Fibroblast of skin of left quadriceps (primary cell): ENCODE data around the gene VPS37C.
"Not testable (repeated sequence)": the region's sequence is repeated elsewhere in the genome, so short reads cannot be mapped to it uniquely, and the experiment has no call there.

ENCODE experiments used
- DNase-seq, 2 experiments: peaks; one replicate each; pipeline ENCODE4 v3.0.0-alpha.2; 2013; ENCODE audit warnings: low read depth in 2 of 2

The VPS37C gene

GRCh38 chr11:61174949-61175348 lies 13.7 kb upstream of the VPS37C start:
- DNase-seq = no peak

DNA sequence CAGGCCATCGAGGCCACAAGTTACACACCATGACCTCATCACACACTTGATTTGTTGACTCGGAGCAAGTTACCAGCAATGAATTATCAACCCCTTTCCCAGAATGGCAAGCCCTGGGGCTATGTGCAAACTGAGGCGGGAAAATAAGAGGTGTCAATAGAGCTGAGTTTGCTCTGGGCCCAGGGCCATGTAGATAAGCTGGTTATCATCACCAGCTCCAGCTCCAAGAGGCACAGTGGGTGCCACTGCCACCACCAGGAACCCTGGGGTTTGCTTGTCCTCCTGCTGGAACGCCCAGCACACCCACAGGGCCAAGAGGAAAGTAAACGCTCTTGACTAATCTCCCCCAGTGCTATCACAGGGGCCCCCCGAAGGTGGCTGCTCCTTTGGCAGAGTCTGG lies 13.0 kb upstream of the VPS37C start:
- DNase-seq = no peak

DNA sequence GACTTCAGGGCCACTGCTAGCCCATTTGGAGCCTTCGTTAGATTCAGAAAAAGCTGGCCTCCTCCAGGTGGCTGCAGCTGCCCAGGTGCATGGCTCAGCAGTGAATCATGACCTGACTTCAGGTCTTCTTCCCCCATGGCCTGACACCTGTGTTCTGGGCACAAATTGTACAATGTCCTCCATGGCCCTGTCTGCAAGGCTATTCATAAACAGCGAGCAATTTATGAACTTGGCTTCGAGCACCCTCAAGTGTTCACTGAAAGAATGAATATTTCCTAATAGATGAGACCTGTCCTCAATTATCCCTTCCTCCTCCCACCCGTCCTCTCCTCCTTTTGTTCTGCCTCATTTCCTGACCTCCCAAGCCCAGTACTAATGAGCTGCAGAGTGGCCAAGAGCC lies 12.2 kb upstream of the VPS37C start:
- peak in 1 of 2 experiments; percentile 8 for DNase-seq

DNA sequence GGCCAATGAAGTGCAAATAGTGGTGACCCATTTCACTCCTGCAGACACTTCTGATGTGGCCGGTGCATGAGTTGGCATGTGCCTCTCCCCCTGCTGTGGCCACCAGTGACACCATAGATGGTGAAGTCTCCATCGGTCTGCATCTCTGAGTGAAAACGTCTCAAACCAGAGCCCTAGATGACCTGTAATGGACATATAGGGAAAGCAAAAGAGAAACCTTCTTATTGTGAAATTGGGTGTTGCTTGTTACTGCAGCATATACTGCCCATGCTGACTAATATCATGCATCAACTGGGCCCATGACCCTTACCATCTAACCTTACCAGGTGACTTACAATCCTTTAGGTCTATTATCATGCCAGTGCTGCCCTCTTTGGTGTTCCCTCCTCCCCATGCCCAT lies 11.7 kb upstream of the VPS37C start:
- DNase-seq = no peak

GRCh38 chr11:61172356-61172755 lies 11.1 kb upstream of the VPS37C start:
- DNase-seq = no peak

DNA sequence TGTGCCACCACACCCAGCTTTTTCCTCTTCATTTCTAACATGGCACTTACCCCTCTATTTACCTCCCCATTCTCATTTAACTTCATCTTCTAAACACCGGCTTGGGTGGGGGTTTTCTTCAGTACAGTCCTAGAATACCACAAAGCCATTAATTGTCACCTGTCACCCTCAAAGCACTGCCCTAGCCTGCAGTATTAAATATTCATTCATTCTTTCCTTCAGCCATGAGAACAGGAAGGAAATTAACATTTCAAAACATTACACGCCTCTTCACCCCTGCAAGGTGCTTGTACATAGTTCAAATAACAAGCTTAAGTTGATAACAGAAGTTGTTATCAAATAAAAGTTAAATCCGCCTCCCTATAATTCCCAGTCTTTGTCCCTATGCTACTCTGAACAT lies 10.7 kb upstream of the VPS37C start:
- no peak for DNase-seq

GRCh38 chr11:61170566-61170965 lies 9.3 kb upstream of the VPS37C start:
- no peak for DNase-seq

GRCh38 chr11:61168800-61169199 lies 7.6 kb upstream of the VPS37C start:
- DNase-seq = no peak

GRCh38 chr11:61168042-61168688 lies 6.9 kb upstream of the VPS37C start:
- no peak for DNase-seq

DNA sequence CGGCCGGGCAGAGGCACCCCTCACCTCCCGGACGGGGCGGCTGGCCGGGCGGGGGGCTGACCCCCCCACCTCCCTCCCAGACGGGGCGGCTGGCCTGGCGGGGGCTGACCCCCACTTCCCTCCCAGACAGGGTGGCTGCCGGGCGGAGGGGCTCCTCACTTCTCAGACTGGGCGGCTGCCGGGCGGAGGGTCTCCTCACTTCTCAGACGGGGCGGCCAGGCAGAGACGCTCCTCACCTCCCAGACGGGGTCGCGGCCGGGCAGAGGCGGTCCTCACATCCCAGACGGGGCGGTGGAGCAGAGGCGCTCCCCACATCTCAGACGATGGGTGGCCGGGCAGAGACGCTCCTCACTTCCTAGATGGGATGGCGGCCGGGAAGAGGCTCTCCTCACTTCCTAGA lies 5.1 kb upstream of the VPS37C start:
- DNase-seq = not testable (repeated sequence)

DNA sequence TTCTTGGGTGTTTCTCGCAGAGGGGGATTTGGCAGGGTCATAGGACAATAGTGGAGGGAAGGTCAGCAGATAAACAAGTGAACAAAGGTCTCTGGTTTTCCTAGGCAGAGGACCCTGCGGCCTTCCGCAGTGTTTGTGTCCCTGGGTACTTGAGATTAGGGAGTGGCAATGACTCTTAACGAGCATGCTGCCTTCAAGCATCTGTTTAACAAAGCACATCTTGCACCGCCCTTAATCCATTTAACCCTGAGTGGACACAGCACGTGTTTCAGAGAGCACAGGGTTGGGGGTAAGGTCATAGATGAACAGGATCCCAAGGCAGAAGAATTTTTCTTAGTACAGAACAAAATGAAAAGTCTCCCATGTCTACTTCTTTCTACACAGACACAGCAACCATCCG lies 4.6 kb upstream of the VPS37C start:
- DNase-seq = not testable (repeated sequence)

GRCh38 chr11:61164606-61165424 lies 3.6 kb upstream of the VPS37C start:
- no peak for DNase-seq

DNA sequence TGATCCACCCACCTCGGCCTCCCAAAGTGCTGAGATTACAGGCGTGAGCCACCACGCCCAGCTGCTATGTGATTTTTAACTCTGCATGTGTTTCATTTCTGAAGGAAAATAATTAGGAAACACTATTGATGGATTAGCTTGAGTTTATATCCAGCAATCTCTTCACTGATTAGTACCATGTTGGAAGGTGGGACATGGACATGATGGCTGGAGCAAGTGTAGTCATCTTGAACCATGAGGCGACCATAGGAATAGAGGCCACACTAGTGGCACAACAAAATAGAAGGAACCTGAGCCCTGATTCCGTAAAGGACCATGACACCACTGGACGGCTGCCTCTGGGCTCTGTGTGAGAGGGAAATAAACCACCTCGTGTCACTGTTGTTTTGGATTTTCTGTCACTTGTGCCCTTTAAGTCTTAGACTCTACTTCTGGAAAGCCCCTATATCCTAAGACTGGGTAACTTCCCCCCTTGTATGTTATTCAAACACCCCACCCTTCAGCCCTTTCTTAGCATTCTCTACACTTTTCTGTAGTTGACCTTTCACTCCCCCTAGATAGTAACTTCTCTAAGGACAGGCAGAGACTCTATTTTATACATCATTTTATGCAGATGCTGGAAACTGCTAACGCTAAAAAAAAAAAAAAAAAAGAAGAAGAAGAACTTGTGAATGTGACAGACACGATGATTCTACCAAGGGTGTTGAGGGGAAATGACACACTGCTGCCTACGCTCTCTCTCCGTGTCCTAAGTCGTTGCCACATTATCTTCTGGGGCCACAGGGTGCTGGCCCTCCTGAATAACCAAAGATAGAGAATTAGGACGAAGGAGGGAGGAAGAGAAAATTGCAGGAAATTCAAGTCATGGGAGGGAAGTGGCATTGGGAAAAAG lies 2.7 kb upstream of the VPS37C start:
- no peak for DNase-seq

DNA sequence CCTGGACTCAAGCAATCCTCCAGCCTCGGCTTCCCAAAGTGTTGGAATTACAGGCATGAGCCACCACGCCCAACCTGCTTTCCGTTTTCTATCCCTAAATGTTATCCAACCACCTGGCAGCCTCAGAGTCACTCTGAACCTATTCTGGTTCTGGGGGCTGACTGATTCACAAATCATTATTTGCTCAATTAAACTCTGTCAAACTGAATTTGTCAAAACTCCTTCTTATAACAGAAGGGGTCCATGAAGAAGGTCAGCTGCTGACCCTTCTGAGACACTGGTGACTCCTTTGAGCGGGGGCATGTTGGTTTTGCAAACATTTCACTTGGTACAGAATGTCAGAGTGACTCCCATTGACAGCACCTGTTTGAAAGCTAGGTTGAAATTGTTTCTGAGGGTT lies 1.8 kb upstream of the VPS37C start:
- no peak for DNase-seq

DNA sequence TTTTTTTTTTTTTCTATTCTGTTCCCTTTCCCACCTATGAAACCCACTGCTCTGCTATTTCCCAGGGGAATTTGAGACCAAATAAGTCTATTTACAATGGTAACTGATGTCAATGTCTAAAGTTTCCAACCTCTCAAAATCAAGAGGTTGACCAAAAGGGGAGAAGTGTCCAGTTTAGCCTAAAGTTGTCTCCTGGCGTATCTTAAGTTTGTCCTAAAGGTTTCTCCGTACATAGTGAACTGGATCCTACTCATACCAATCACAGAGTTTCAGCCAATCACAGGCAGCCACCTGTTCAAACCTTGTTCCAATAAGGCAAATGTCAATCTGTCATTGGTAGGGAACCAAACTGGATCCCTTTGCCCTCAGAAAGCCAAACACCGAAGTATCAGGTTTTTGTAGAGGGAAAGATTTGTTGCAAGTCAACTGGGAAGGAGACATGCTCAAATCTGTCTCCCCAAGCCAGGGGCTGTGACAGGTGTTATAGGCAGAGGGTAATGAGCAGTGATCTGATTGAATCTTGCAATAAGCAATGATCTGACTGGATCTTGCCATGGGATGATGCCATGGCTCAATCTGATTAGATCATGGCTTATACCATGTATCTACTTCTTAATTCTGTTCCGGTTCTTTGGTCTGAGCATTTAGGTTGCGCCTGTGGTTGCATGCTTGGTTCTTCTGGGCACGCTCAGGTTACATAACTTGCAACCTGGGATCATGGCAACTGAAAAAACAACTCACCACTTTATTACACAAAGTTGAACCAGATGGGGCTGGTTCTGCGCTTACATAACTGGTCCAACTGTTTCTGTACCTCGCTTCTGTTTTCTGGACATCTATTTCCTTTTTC lies 1.1 kb upstream of the VPS37C start:
- no peak for DNase-seq

DNA sequence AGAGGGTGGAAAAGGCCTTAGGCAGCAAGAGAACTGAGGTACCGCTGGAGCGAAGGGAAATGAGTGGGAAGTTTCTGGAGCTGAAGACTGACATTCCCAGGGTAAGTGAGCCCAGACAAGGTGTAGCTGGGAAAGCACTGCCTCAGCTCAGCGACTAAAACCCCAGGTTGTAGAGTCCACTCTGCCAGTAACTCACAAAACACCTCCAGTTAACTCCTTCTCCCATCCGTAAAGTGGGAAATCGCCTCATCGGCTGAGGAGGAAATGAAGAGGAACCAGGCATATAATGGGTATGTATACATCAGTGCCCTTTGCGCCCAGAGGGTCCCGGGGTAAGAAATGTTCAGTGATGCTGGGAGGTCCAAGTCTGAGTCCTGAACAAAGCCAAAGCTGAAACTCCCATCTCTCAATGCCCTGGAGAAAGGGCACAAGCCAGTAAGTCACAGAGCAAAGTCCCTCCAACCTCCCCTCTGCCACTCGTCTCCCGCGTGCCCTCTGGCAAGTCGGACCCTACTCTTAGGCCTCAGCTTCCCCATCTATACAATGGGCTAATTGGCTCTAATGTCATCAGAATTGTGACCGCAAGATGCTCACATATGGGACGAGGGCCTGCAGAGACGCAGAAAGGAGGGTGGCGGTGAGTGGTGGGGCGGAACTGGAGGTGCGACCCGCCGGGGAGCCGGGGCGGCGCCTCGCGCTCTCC lies 588 bp downstream of the VPS37C start:
- no peak for DNase-seq

DNA sequence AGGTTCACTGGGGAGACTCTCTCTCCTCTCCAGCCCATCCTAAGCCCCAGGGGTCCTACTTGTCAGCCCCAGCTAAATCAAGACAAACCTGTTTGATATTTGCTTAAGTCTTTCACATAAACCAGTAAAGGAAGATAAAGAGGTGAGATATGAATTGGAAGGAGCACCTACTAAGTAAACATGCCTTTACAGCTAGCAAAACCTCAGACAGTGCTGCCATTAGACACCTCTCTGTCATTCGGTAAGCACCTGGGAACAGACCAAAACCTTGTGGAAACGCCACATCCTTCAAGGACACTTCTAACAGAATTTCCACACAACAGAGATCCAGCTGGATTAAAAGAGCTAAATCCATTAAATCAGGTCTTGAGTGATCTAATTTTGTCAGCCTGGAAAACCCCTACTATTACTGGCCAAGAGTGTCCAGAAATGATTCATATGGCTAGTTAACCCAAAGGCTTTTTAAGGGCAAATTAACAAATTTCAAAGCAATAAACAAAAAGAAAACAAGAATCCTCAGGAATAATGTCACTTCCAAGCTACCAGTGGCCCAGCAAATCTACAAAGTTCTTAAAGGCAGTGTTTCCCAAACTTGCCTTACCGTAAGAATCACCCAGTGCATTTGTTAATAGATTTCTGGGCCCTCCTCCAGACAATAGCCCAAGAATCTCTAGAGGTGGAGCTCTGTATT lies 2.4 kb downstream of the VPS37C start:
- DNase-seq = peak in 1 of 2 experiments; percentile 6

- no peak for DNase-seq
Observed at GRCh38 chr11:61157743-61158142, 3.5 kb downstream of the VPS37C start.

DNA sequence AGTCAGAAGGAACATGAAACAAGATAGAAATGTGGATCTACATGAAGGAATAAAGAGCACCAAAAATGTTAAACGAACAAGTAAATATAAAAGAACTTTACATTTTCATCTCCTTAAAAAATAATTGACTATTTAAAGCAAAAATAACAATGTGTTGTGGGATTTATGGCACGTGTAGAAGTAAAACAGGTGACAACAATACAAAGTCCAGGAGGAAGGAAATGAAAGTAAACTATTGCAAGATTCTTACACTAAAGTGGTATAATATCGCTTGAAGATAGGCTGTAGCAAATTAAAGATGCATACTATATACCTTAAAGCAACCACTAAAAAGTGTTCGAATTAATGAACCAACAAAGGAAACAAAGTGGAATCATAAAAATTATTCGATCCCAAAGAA lies 5.5 kb downstream of the VPS37C start:
- no peak for DNase-seq

- DNase-seq = no peak
Observed at GRCh38 chr11:61155312-61155711, 5.9 kb downstream of the VPS37C start.
